CD4-positive, alpha-beta T cell (primary cell): ENCODE data around the gene RARA. TPM values are rescaled to one million over a fixed set of nuclear protein-coding genes. Genes with fewer than 3 reads are reported as not detected.

Source experiments
- ATAC-seq: fragments of 200-7000 bp; cut with Tn5 transposase; one replicate; pipeline ENCODE4 v1.10.0; 2022; ENCODE audit warnings: mild to moderate bottlenecking; ENCODE audit not compliant: poor library complexity
- CTCF ChIA-PET: fragments of 350-600 bp; sonication (Branson Sonifier 250); formaldehyde crosslinking; loops from one replicate; lab custom pipeline; 2021; ENCODE audit warnings: antibody characterized with exemption, inconsistent platforms; lab: Charles Lee
- POLR2A ChIA-PET: fragments of 350-600 bp; sonication (Branson Sonifier 250); formaldehyde crosslinking; loops from one replicate; lab custom pipeline; 2021; ENCODE audit warnings: antibody characterized with exemption, inconsistent platforms; lab: Charles Lee
- DNase-seq, 14 experiments: peaks; one replicate each; pipeline ENCODE4 v3.0.0-alpha.2; 2013 to 2020; ENCODE audit warnings: mixed read lengths in 2 of 14
- H3K27ac ChIP-seq, 2 donors: one replicate each; pipeline versions ENCODE4 v1.5.1 to v1.7.0; 2013; ENCODE audit warnings: low read length in 2 of 2, low read depth in 1 of 2, mild to moderate bottlenecking in 1 of 2
- H3K27me3 ChIP-seq, 2 experiments: 1 replicate in 1 of 2; 2 replicates in 1 of 2; pipeline versions ENCODE4 v1.6.1 to v1.7.0; 2013; ENCODE audit warnings: low read length in 2 of 2, control low read depth in 1 of 2, mild to moderate bottlenecking in 1 of 2, moderate library complexity in 1 of 2; ENCODE audit not compliant: insufficient read depth in 2 of 2, control insufficient read depth in 1 of 2
- H3K36me3 ChIP-seq: one replicate; pipeline ENCODE4 v1.6.1; 2013; ENCODE audit warnings: low read length, control low read depth; ENCODE audit not compliant: insufficient read depth
- H3K4me1 ChIP-seq: one replicate; pipeline ENCODE4 v1.6.1; 2013; ENCODE audit warnings: low read length, control low read depth; ENCODE audit not compliant: insufficient read depth
- H3K4me3 ChIP-seq: one replicate; pipeline ENCODE4 v1.5.1; 2013; ENCODE audit warnings: mild to moderate bottlenecking, low read length, moderate library complexity
- H3K9me3 ChIP-seq, 2 experiments: 1 replicate in 1 of 2; 2 replicates in 1 of 2; pipeline versions ENCODE4 v1.6.1 to v1.7.0; 2013; ENCODE audit warnings: low read length in 2 of 2, mild to moderate bottlenecking in 2 of 2, control low read depth in 1 of 2, moderate library complexity in 1 of 2; ENCODE audit not compliant: control insufficient read depth in 1 of 2, insufficient read depth in 1 of 2
- H3K27ac Mint-ChIP-seq: one replicate; pipeline ENCODE4 v1.8.0; 2020; ENCODE audit warnings: mixed read lengths
- H3K27me3 Mint-ChIP-seq: one replicate; pipeline ENCODE4 v1.8.0; 2021; ENCODE audit warnings: mixed read lengths
- H3K36me3 Mint-ChIP-seq: one replicate; pipeline ENCODE4 v1.8.0; 2021; ENCODE audit warnings: low read depth, mixed read lengths
- H3K4me1 Mint-ChIP-seq: one replicate; pipeline ENCODE4 v1.8.0; 2021; ENCODE audit warnings: low read depth, mixed read lengths
- H3K4me3 Mint-ChIP-seq: one replicate; pipeline ENCODE4 v1.8.0; 2020; ENCODE audit warnings: mild to moderate bottlenecking, mixed read lengths
- H3K9me3 Mint-ChIP-seq: one replicate; pipeline ENCODE4 v1.8.0; 2020; ENCODE audit warnings: mixed read lengths
- CTCF ChIP-seq: fragments of 200-600 bp; IDR thresholded peaks from one replicate; pipeline ENCODE4 v1.8.0; 2022; ENCODE audit warnings: antibody characterized with exemption, mild to moderate bottlenecking
- intact Hi-C, 2 experiments: fragments of 100-400 bp; cut with DNase I in 1 of 2; cut with micrococcal nuclease in 1 of 2; formaldehyde crosslinking; loops; one replicate each; pipeline versions ENCODE4 v1.15.1 to v1.9.0; 2023 to 2025; cut with DNase I, micrococcal nuclease
- total RNA-seq, 174 experiments: library from RNA in 2 of 174; stranded (reverse) in 2 of 174; gene quantifications; one replicate each; pipeline ENCODE4 v1.2.3 and lab custom pipeline; 2021 to 2026

RARA gene
- total RNA-seq, 2 experiments from 2014 or later, result 114 to 115 TPM

- Mint-ChIP-seq H3K4me1 (peaks cover 39% of the 10 kb centered on the region), H3K27ac (no peak overlapping the region), H3K36me3 (no peaks in the 10 kb centered on the region), H3K9me3 (no peaks in the 10 kb centered on the region), H3K27me3 (no peaks in the 10 kb centered on the region), H3K4me3 (no peak overlapping the region)
- peak in 2 of 14 experiments; percentile 35 to 39 for DNase-seq
- H3K27me3 ChIP-seq, result no peaks in the 10 kb centered on the region
- no peaks in the 10 kb centered on the region for H3K36me3 ChIP-seq
- intact Hi-C loops, result no loop called here
- H3K9me3 ChIP-seq, result no peaks in the 10 kb centered on the region
- peaks cover 73% of the 10 kb centered on the region for H3K4me1 ChIP-seq
- no peak for TF ChIP-seq CTCF
- POLR2A ChIA-PET, result interaction anchor here (0.7 to 4.3 kb wide), 13 partner anchors 9 to 1382 kb away, joined by 3 to 34 read pairs (median 7); partner anchors contain the start of gene TOP2A
- H3K4me3 ChIP-seq, result no peak overlapping the region
- CTCF ChIA-PET, result interaction anchor here (0.9 to 6.8 kb wide), 6 partner anchors 10 to 225 kb away, joined by 3 to 40 read pairs (median 8); no protein-coding TSS in a partner anchor
- peak overlapping the region in 1 of 2 donors; percentile 39 for H3K27ac ChIP-seq
- ATAC-seq, result no peak
These were observed 1.2 kb upstream of the RARA start for GRCh38 chr17:40307740-40308239.

GRCh38 chr17:40309949-40310510 lies 1.1 kb downstream of the RARA start:
- Histone ChIP-seq H3K9me3 (no peaks in the 10 kb centered on the region), H3K36me3 (no peaks in the 10 kb centered on the region), H3K27ac (no peak overlapping the region), H3K4me1 (peaks cover 76% of the 10 kb centered on the region), H3K27me3 (no peaks in the 10 kb centered on the region), H3K4me3 (no peak overlapping the region)
- TF ChIP-seq CTCF, result no peak
- no peak for ATAC-seq
- H3K4me3 Mint-ChIP-seq, result no peak overlapping the region
- no peak overlapping the region for H3K27ac Mint-ChIP-seq
- H3K4me1 Mint-ChIP-seq, result peaks cover 38% of the 10 kb centered on the region
- intact Hi-C loops, result loop anchor here in 1 of 2 experiments (5.0 kb wide), 1 partner anchor 227 kb away; no protein-coding TSS in a partner anchor
- ChIA-PET POLR2A (interaction anchor here (1.0 to 4.3 kb wide), 6 partner anchors 7 to 17 kb away, joined by 5 to 34 read pairs (median 8); no protein-coding TSS in a partner anchor), CTCF (interaction anchor here (6.8 kb wide), 1 partner anchor 45 kb away, joined by 40 read pairs; no protein-coding TSS in a partner anchor)
- H3K27me3 Mint-ChIP-seq, result no peaks in the 10 kb centered on the region
- no peaks in the 10 kb centered on the region for H3K9me3 Mint-ChIP-seq
- H3K36me3 Mint-ChIP-seq, result no peaks in the 10 kb centered on the region
- DNase-seq, result no peak

GRCh38 chr17:40310882-40311391 lies 2.0 kb downstream of the RARA start:
- Histone ChIP-seq H3K9me3 (no peaks in the 10 kb centered on the region), H3K27me3 (no peaks in the 10 kb centered on the region), H3K27ac (no peak overlapping the region), H3K4me3 (no peak overlapping the region), H3K4me1 (peaks cover 85% of the 10 kb centered on the region), H3K36me3 (no peaks in the 10 kb centered on the region)
- DNase-seq, result peak in 1 of 14 experiments; percentile 7
- intact Hi-C loops, result loop anchor here in 1 of 2 experiments (5.0 kb wide), 1 partner anchor 226 kb away; no protein-coding TSS in a partner anchor
- no peak for ATAC-seq
- ChIA-PET CTCF (interaction anchor here (6.8 kb wide), 1 partner anchor 44 kb away, joined by 40 read pairs; no protein-coding TSS in a partner anchor), POLR2A (interaction anchor here (1.5 to 1.8 kb wide), 2 partner anchors 12 to 13 kb away, joined by 5 to 8 read pairs; no protein-coding TSS in a partner anchor)
- Mint-ChIP-seq H3K27ac (no peak overlapping the region), H3K4me3 (no peak overlapping the region), H3K9me3 (no peaks in the 10 kb centered on the region), H3K27me3 (no peaks in the 10 kb centered on the region), H3K36me3 (no peaks in the 10 kb centered on the region), H3K4me1 (peaks cover 47% of the 10 kb centered on the region)
- no peak for TF ChIP-seq CTCF
